NCI-H2107 treated with DMSO at 0.1 percent for 48 hours (cell line): ENCODE results near the gene FATE1.

Experiments used
- DNase-seq: peaks from one replicate; lab custom pipeline; 2025; ENCODE audit not compliant: unreplicated experiment; lab: John Stamatoyannopoulos, UW

FATE1 gene

DNA sequence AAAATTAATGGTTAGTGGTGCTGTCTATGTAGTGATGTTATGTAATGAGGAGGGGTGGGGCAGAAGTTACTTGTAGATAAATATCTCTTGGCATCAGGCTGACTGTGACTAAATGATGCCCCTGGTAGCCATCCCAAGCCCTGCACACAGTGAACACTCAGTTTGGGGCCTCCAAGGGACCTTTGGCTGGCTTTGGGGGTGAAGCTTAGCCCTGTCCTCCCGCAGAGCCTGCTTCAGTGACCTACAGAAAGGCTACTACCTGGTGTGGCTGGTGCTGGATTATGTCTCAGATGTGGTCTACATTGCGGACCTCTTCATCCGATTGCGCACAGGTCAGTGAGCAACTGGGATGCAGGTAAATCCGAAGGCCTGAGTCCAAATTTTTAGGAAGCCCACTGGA lies 26.5 kb downstream of the FATE1 start:
- DNase-seq: no peak

DNA sequence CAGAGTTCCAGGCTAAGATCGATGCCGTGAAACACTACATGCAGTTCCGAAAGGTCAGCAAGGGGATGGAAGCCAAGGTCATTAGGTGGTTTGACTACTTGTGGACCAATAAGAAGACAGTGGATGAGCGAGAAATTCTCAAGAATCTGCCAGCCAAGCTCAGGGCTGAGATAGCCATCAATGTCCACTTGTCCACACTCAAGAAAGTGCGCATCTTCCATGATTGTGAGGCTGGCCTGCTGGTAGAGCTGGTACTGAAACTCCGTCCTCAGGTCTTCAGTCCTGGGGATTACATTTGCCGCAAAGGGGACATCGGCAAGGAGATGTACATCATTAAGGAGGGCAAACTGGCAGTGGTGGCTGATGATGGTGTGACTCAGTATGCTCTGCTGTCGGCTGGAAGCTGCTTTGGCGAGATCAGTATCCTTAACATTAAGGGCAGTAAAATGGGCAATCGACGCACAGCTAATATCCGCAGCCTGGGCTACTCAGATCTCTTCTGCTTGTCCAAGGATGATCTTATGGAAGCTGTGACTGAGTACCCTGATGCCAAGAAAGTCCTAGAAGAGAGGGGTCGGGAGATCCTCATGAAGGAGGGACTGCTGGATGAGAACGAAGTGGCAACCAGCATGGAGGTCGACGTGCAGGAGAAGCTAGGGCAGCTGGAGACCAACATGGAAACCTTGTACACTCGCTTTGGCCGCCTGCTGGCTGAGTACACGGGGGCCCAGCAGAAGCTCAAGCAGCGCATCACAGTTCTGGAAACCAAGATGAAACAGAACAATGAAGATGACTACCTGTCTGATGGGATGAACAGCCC lies 28.0 kb downstream of the FATE1 start:
- no peak for DNase-seq

DNA sequence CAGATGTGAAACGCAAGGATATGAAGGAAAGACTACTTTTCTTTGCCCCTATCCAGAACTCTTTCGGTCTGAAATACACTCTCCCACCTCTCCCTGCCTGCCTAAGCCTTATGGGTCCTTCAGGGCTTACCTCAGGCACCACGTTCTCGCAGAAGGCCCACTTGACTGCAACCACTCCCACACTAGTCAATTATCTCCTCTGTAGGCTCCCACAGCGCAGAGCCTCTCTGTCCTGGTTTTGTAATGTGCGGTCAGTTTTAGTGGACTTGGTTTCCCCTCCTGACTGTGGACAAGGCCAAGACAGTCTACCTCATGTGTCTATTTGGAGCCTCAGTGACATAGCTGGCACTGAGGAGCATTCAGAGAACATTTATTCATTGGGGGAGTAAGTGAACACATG lies 29.8 kb downstream of the FATE1 start:
- DNase-seq: no peak

DNA sequence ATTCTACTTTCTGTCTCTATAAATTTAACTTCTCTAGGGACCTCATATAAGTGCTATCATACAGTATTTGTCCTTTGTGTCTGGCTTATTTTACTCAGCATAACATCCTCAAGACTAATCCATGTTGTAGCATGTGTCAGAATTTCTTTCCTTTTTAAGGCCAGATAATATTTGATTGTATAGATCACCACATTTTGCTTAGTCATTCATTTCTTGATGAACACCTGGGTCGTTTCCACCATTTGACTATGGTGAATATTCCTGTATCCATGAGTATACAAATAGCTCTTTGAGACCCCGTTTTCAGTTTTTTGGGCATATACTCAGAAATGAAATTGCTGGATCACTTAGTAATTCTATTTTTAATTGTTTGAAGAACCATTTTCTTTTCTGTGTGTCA lies 30.7 kb downstream of the FATE1 start:
- no peak for DNase-seq

DNA sequence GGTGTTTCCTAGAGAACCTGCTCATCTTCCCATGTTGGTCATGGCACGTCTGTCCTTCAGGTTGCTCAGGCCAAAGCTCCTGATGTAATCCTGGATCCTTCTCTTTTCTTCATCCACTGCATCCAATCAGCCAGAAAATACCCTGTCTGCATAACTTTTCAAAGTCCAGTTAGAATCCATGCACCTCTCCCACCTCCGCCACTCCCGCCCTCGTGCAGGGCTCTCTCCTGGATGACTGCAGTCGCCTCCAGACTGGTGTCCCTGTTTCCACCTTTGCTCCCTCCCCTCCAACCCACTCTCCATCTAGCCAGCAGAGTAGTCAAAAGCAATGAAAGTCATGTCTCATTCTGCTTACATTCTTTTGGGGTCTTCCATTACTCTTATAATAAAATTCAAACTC lies 34.7 kb downstream of the FATE1 start:
- DNase-seq: no peak

DNA sequence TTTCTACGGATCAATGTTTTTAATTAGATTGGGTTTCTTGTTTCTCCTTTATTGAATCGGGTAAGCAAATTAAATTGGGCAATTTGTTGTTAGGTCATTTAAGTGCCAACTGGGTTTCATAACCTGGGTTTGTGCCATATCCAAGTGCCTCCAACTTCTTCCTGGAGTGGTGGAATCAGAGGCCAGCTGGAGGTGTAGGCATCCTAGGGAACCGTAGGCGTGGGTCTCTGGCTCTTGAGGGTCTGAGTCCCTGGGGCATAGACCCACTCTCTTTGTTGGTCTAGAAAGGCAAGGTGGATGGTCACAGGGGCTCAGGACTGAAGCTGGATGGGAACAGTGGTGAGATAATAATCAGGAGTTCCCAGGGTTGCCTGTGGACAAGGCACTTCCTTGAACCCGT lies 37.0 kb downstream of the FATE1 start:
- DNase-seq: no peak

DNA sequence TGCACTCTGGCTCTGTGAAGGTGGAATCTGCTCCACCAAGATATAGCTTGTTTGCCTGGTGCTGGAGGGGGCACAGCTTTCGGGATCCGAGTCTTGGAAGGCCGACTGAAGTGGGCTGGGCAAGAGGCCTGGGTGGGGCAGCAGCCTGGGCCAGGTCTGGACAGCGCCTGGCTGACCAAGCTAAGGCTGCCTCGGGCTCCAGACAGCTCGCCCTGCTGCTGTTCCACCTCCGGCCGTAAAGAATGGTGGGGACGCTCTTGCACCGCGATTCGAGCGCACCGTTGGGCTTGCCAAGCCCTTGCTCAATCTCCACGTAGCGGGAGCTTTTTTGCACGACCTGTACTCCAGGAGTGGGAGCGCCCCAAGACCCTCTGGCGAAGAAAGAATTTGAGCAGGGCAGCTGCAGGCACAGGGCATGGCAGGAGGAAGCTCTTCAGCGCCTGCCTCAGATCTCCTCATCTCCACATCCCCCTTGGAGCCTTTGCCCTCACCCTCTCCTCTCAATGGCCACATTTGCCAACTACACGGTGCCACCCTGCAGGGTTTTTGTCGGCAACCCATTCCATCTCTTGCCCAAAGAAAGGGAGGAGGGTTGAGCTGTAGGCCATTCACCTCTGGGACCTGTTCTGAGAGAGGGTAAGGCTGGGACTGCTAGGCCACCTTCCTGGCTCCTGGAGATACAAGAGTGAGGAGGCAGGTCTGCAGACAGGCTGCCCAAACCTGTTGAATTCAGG lies 37.6 kb downstream of the FATE1 start:
- DNase-seq: peak; percentile 5

DNA sequence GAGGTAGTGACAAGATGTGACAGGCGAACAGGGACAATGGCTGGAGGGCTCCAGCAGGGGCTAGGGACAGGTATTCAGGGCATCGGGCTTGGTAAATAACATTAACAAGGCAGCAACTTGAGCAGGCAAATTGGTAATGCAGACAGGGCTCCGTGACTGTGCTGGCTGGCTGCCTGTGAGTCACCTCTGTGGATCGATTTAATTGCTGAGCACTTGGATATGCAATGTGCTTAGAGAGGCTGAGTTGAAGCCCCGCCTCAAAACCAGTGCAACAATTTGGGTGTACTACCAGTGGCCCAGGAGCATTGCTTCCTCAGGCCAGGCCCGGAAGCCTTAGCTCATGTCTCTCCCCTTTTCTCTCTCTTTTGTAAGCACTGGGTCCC lies 38.2 kb downstream of the FATE1 start:
- peak; percentile 7 for DNase-seq

DNA sequence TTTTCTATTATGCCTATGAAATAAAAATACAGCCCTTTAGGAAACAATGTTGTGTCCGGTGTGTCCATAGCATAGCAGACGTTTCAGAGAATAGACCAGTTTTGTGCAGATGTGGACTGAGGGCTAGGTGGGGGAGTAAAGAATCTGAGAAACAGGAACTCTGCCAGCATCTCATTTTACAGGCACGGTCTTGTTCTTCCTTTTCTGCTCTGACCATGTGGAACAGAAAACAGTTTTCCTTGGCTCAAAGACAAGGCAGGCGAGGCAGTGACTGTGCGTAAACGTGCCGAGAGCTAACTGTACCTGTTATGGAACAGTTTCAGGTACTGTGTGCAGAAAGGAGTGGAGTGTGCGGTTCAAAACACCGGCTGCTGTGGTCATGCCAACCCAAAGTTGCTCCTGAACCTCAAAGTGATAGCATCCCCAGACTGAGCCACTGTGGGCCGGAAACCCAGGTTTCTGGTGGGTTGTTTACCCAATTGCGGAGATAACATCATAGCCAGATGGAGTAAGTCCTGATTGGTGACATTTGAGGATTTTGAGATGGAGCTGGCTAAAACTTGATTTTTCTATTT lies 38.9 kb downstream of the FATE1 start:
- no peak for DNase-seq

DNA sequence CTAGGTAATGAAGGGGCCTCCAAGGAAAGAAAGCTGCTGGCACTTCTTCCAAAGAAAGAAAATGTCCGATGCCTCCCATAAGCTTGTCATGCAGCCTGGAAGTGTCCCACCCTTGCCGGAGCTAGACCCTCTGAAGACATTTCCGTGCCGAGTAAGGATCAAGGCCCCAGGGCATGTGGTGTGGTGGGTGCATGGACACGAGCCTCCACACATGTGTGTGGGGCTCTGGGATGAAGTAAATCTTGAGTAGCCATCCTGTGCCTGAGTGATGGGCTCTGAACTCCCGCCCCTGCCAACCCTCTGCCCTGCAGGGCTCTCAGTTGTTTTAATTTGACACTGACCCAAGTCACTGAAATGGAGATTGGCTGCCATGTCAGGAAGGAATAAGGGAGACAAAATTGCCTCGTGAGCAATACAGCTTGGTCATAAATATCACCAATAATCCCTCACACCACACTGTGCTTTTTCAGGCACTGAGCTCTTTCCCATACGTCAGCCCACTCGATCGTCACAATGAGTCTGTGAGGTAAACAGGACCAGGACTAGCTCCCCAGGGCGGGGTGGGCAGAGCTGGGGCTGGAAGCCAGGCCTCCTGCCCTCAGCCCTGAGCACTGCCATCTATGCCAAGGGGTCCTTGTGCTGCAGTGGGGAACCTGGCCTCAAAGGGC lies 43.3 kb downstream of the FATE1 start:
- DNase-seq: no peak

DNA sequence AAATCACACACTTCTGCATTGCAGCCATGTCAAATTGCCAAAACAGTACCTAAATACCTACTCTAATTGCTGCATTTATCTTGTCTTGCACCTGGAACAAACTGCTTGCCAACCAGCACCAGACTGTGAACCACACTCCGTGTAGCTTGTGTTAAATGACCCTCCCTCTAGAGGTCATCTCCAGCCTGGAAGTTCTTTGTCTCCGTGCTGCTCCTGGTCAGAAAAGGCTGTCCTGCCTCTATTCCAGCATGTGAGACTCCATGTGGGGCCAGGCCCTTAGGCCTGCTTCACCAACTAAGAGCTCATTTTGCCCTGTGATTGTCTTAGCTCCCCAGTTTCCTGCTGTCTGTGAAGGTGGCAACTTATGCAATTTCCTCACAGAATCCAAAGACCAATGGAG lies 47.0 kb downstream of the FATE1 start:
- DNase-seq: no peak

DNA sequence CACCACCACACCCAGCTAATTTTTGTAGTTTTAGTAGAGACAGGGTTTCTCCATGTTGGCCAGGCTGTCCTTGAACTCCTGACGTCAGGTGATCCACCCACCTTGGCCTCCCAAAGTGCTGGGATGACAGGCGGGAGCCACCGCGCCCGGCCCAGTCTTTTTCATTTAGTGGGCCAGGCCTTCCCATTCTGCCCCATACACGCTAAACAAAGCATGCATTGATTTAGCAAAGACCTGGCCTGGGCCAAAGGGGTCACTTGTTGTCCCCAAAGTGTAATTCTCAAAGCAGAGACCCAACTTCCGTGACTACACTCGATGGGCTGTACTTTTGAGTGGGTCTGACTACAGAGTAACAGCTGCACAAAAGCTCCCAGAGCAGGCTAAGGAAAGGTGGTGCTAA lies 47.9 kb downstream of the FATE1 start:
- DNase-seq: no peak

DNA sequence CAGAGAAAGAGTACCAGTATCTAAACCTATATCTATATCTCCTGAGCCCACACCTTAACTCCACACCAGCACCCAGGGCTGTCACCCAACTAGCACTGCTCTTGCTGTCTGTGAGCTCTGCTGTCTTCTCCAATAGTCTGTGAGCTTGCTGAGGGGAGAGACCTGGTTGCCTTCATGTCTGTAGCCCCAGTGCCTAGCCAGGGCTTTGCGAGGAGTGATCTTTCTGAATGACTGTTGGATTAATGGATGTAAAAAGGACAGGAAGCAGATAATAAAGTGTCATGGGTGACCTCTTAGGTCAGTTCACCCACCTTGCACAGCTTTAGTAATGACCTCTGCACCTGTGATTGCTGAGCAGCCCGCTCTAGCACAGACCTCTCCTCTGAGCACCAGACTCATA lies 49.2 kb downstream of the FATE1 start:
- DNase-seq: no peak

DNA sequence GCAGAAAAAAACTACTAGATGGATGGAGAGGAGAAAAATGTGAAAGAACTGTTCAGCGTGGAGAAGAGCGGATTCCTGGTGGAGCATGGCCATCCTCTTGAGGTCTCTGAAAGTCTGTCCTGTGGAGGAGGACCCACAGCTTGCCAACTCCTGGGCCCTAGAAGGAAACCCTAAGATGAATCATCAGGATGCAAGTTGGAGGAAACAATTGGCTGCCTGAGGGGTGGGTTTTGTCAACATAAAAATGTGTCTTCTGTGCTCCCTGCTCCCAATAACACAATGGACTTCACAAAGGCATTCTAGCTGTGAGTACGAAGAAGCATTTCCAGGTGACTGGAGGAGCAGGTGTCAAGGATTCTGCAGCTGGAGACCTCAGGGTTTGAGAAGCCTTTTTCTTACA lies 55.9 kb downstream of the FATE1 start:
- no peak for DNase-seq
